Erythroblast (primary cell): ENCODE data around the gene SP1.
"Not testable (repeated sequence)": the region's sequence is repeated elsewhere in the genome, so short reads cannot be mapped to it uniquely, and the experiment has no call there.

Source experiments
- DNase-seq, 2 experiments: peaks; one replicate each; lab custom pipeline; 2025; lab: John Stamatoyannopoulos, UW
- GATA1 ChIP-seq: IDR thresholded peaks from 2 replicates; pipeline ENCODE4 v1.6.1; 2011; ENCODE audit warnings: low read depth, mild to moderate bottlenecking, control low read depth, low read length, moderate library complexity
- POLR2A ChIP-seq: IDR thresholded peaks from 2 replicates; pipeline ENCODE4 v1.6.1; 2011; ENCODE audit warnings: mild to moderate bottlenecking, low read length

The SP1 gene

DNA sequence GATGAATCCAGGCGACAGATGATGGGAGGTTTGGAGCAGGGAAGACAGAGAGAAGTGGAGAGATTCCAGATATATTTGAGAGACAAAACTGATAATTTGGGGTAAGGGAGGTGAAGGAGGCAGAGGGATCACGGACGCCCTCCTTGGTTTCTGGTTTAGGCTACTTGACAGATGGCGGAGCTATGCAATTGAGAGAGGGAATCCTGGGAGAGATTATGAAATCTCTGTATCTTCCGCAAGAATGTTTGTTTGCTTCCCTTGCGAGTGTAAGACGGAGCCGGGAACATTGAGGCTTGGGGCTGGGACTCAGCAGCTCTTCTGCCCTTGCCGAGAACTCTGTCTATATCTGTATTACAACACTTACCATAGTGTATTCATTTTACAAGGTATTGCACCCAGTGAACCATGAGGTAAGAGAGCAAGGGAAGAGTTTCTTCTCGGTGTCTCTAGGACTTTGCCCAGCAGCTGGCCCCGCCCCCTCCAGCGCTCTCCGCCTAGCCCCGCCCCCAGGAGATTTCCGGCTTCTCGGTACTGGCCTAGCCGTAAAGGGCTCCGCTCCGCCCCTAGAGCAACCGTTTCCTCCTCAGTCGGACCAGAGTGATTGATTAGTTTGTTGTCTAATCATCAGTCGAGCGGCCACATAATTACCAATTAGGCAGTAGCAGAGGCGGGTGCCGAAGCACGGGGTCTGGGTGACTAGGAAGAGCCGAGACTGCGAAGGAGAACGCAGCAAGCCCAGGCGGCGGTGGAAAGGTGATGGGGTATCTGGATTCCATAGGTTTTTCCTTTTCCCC, 61.3 kb downstream of the SP1 start, which contains the start of gene PRR13:
Gene PRR13 (plus strand): TSS at position 695 of the 794 bp plus-strand sequence. CDS start 981 bp downstream, outside the sequence.
- TF ChIP-seq POLR2A (peak; percentile 95), GATA1 (no peak)

DNA sequence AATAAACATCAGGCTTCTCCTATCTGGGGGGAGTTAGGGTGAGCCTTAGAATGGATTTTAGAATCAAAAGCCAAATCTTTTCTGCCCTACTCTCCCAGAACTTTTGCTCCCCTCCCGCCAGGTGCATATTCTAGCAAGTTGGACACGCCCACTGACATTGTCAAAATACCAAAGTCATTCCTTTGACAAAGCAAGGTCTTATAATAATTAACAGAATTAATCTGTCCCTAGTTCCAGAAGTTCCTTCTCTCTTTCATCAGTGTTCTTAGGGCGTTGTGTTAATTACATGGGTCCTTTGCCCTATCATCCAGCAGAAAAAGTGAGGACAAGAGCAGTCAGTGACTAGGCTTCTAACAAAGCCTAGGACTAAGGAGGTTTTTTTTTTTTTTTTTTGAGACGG, 64.0 kb downstream of the SP1 start:
- no peak for DNase-seq
- TF ChIP-seq POLR2A (no peak), GATA1 (no peak)

More for the DNA sequence above, 61.3 kb downstream of the SP1 start, which contains the start of gene PRR13:
- peak; percentile 99 for DNase-seq

DNA sequence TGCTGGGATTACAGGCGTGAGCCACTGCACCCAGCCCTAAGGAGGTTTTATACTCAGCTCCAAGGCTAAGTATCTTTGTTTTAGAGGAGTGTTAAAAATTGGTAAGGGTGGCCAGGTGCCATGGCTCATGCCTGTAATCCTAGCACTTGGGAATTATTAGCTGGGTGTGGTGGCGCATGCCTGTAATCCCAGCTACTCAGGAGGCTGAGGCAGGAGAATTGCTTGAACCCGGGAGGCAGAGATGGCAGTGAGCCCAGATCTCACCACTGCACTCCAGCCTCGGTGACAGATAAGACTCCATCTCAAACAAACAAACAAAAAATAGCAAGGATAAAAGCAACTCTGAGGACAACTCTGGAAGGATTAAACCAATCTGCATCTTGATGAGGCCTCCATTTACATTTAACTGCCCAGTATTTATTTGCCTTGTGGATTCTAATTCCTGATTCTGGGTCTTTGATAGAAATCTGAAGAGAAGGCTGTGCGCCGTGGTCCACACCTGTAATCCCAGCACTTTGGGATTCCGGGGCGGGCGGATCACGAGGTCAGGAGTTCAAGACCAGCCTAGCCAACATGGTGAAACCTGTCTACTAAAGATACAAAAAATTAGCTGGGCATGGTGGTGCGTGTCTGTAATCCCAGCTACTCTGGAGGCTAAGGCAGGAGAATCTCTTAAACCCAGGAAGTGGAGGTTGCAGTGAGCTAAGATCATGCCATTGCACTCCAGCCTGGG, 64.8 kb downstream of the SP1 start:
- DNase-seq, result not testable (repeated sequence)

- no peak for TF ChIP-seq GATA1
- no peak for TF ChIP-seq POLR2A
- no peak for DNase-seq
These were observed 71.0 kb downstream of the SP1 start for GRCh38 chr12:53450936-53451335.

DNA sequence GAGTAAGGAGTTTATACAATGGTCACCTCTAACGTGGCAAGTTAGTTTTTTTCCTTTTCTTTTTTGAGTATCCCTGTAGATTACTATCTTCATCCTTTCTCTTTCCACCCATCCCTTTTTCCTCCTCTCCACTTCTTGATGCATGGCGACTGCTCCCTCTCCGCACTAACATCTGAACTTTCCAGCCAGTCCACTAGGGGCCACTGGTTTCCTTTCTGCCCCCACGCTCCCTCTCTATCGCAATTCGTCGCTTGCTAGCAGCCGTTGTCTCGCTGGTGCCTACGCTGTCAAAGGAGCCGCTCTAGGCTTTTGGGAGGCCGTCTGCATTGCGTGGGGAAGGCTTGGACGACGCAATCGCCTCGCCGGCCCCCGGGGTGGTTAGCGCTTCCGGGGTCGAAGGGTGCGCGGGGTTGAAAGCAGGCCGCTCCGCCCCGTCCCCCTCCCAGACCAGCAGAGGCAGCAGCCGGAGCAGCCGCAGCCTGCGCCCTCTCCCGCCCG, 71.7 kb downstream of the SP1 start, which contains the start of gene PCBP2:
Gene PCBP2 (plus strand): TSS at position 442 of the 498 bp plus-strand sequence. CDS start 2,699 bp downstream, outside the sequence.
- DNase-seq, result peak; percentile 99 to 100
- no peak for TF ChIP-seq GATA1
- TF ChIP-seq POLR2A, result peak; percentile 84

DNA sequence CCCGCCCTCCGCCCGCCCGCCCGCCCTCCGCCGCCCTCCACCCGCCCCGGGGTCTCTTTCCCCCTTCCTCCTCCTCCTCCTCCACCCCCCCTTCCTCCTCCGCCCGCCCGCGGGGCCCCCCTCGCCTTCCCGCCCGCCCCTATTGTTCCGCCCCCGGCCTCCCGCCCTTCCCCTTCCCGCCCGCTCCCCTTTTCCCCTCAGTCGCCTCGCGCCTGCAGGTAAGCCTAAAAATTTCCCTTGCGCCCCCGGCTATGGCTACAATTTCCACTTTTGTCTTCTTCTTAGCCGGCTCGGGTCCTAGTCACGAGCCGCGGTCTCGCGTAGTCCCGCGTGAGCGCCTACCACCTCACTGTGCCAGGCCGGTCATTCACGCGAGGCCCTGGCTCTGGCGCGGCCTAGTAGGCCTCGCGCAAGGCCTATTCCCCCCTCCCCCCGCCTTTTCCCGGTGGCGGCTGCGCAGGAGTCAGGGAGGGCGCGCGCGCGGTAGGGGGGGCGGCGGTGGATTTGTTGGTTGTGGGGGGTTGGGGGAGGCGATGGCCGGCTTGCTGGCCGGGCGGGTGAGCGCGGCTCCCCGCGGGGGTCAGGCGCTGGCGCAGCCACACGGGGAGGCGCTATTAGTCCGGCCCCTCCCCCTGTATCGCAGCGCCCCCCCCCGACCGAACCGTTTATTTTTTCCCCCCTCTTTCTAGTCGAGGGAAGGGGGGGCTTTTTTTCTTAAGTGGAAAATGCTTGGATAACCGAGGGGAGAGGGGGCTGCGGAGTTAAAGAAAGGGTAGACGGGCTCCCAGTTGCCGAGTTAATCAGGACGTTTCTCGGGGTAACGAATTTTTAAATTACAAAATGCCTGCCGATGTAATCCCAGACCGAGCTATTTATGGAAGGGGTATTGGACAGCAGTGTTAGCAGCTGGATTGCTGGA, 72.4 kb downstream of the SP1 start:
- DNase-seq, result peak; percentile 90 to 96
- TF ChIP-seq POLR2A, result no peak
- no peak for TF ChIP-seq GATA1

- TF ChIP-seq GATA1 (no peak), POLR2A (peak; percentile 24)
These were observed 74.1 kb downstream of the SP1 start for GRCh38 chr12:53453953-53454640.

GRCh38 chr12:53454707-53455106, 74.7 kb downstream of the SP1 start:
- TF ChIP-seq GATA1 (no peak), POLR2A (no peak)
- no peak for DNase-seq

More at GRCh38 chr12:53453953-53454640, 74.1 kb downstream of the SP1 start:
- no peak for DNase-seq

DNA sequence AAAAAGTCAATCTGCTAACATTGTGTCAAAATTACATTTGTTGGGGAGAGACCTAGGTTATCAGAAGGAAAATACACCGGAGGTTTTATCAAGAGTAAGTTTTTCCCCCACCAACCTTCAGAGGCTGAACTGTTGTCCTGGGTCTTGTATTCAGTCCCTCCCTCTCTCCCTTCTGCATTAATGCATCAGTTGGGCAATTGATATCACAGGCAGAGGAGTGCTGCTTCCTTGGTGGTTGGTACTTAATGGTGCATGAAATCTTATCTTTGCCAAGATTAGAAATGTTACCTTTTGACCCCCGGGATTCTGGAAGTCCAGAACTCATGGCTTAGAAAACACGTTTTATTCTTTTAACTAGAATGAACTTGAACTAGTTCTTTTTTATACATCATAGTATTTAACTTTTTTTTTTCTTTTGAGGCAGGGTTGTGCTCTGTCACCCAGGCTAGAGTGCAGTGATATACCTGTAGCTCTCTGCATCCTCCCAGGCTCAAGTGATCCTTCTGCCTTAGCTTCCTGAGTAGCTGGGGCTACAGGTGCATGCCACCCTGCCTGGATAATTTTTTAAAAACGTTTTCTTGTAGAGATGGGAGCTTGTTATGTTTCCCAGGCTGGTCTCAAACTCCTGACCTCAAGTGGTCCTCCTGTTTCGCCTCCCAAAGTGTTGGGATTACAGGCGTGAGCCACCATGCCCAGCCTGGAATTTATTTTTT, 76.8 kb downstream of the SP1 start:
- no peak for DNase-seq
- TF ChIP-seq GATA1 (no peak), POLR2A (no peak)

- no peak for DNase-seq
- TF ChIP-seq POLR2A (no peak), GATA1 (no peak)
These were observed 79.1 kb downstream of the SP1 start for GRCh38 chr12:53459097-53459496.

DNA sequence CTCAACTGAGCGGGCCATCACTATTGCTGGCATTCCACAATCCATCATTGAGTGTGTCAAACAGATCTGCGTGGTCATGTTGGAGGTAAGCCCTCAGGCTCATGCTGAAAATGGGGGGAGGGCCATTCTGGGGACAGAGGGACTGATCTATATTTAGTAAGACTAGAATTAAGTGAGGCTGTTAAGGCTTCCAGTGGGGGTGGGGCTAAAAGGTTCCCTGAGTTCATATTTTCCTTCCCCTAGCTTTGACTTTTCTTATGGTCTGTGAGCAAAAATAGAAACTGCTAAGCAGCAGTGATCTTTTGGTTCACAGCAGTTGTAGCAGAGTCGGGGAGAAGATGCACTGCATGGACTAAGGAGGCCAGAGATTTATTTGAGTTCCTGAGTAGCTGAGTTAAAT, 81.1 kb downstream of the SP1 start:
- DNase-seq, result no peak
- no peak for TF ChIP-seq GATA1

DNA sequence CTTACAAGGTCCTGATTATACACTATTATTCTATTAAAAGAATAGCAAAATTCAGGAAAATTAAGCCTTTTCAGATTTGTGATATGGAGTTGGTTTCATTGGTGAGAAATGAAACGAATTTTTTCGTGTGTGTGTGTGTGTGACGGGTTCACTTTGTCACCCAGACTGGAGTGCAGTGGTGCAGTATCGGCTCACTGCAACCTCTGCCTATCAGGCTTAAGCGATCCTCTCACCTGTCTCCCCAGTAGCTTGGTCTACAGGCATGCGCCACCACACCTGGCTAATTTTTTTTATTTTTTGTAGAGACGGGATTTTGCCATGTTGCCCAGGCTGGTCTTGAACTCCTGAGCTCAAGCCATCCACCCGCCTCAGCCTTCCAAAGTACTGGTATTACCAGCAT, 81.6 kb downstream of the SP1 start:
- no peak for DNase-seq

More for the DNA sequence above, 81.6 kb downstream of the SP1 start:
- TF ChIP-seq POLR2A, result no peak
